ENCODE measurements around the gene SPATC1L.
A peak's percentile ranks its signal among the peaks of the same experiment; 100 is the strongest.
"Not testable (repeated sequence)": the region's sequence is repeated elsewhere in the genome, so short reads cannot be mapped to it uniquely, and the experiment has no call there.

Gene SPATC1L

DNA sequence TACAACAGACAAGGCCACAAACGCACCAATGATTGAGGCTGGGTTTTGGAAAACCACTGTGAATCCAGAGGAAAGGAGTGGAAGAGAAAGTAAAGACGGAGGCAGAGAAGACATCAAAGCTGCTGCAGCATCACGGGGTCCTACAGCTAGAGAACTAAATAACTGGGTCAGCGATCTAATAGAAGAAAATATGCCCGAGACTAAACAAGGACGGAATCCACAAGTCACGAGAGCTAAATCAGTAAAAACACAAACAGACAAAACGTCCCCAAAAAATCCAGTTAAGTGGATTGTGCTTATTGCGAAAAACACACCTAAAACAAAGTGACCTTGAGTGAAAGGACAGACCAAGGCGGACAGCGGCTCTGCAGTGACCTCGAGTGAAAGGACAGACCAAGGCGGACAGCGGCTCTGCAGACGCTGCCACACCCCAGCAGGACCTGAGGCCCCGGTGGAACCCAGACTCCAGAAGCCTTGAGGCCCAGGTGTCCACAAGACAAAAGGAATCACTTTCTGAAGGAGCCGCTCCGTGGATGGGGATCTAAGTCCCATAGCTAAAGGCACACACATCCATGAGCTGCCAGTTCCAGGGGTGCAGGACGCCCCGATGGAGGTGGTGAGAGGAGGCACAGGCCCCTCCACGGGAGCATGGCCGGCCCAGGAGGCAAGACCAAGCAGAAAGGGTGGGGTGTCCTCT is 34.9 kb downstream of the SPATC1L start:
- no peak for DNase-seq

DNA sequence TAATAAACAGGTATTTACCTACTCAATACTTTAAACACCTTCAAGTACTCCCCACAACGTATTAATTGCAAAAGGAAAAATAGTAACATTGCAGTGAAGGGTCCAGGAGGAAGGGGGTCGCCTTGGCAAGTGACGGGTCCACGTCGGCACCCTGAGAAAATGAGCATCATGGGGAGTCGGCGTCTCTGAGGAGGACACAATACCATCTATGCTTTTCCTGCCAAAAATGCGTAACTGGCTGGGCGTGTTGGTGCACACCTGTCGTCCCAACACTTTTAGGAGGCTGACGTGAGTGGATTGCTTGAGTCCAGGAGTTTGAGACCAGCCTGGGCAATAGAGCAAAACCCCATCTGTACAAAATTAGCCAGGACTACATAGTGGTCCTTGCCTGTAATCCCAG is 36.2 kb downstream of the SPATC1L start:
- no peak for DNase-seq

DNA sequence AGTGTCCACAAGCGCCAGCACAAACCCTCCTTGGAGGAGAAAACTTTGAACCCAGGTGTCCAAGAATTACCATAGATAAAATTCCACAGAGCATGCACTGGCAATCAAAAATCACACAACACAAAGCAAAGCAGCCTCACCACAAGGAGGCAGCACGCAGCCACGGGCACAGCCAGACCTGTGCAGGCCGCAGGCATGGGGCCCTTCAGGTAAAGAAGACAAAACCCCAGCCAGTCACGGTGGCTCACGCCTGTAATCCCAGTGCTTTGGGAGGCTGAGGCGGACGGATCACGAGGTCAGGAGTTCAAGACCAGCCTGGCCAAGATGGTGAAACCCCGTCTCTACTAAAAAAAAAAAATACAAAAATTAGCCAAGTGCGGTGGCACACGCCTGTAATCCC is 36.8 kb downstream of the SPATC1L start:
- peak; percentile 4 for DNase-seq

DNA sequence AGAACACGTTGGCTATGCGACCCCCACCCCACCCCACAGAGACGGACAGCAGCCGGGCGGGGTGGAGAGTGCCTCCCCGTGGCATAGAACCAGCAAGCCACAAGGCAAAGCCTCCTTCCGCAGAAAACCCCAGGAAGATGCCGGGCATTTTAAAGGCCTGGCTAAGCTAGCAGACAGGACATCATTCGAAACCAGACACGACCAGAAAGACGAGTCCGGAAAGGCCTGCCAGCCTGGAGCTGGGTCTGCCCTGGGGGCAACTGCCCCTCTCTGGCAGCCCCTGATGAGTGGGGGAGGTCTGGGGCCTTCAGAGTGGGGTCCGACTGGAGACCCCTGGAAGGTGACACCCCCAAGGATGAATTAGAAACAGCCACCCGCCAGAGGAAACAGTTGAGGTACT is 37.4 kb downstream of the SPATC1L start:
- DNase-seq: no peak

DNA sequence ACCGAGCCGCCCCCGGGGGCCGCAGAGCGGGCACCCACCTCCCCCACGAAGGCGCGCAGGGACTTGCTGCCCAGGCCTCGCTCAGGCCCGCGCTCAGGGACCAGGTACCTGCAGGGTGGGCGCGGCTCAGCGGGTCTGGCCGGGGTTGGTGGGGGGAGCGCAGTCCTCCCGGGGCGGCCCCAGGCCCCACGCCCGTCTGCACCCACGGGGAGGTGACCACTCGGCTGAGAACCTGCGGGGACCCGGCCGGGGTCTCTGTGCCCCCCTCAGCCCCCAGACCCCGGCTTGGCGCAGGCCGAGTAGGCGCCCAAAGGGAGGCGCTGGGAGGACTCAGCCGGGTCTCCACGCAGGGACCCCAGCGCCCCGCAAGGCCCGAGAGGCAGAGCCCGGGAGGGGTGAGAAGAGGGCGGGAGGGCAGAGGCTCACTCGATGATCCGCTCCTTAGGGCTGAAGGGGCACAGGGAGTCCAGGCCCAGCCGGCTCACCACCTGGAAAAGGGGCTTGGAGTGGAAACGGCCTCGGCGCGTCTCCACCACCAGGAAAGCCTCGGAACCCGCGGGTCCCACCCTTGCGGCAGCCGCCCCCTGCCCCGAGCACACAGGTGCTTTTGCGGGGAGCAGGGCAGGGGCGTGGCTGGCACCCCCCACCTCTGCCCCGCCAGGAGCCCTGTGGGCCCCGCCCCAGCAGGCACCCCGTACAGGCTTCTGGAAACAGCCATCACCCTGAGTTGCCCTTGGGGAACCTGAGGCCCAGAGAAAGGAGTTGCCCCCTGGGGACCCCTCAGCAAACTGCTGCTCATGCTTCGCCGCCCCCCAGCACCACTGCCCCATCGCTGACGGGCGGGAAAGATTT is 38.2 kb downstream of the SPATC1L start:
- DNase-seq: no peak

DNA sequence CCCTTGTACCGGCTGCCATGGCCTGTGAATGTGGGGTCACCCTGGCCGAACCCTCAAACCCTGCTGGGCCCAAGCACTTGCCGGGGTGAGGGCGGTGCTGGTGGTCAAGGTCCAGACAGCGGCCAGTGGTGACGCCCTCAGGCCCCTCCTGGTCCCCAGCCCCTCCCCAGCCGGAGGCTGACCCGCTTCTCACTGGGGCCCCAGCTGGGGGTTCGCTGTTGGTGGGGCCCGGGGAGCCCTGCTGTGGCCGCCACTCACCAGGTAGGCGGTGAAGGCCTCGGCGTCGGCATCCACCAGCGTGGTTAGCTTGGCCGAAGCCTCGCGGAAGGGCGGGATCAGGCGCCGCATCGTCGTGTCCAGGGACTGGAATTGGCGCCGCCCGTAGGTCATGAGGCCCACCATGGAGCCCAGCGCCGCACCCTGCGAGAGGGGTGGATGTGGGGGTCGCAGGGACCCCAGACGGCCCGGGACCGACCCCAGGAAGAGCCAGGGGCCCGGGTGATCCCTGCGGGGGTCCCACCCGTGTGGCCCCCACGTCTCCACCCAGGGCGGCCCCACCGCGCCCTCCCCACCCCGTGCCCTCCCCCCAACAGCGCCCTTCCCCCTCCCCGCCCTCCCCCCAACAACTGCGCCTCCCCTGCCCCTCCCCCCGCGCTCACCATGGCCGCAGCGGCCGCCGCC is 39.0 kb downstream of the SPATC1L start:
- no peak for DNase-seq

DNA sequence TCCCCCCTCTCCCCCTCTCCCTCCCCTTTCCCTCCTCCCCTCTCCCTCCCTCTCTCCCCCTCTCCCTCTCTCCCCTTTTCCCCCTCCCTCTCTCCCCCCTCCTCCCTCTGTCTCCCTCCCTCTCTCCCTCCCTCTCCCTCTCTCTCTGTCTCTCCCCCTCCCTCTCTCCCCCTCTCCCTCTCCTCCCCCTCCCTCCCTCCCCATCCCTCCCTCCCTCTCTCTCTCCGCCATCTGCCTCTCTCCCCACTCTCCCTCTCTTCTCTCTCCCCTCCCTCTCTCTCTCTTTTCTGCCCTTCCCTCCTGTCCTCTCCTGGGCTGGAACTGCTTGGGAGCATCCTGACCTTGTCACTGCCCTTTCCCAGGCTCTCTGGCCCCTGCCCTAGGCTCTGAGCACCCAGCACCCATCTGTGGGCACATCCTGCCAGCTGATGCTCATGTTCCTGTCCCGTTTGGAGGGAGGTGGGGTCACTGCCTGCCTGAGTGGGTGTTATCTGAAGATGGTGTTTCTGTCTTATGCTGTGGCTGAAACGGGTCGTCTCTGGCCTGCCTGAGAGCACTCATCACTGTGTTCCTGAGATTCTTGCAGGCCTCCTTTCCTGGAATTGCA is 39.7 kb downstream of the SPATC1L start:
- DNase-seq: peak; percentile 4

DNA sequence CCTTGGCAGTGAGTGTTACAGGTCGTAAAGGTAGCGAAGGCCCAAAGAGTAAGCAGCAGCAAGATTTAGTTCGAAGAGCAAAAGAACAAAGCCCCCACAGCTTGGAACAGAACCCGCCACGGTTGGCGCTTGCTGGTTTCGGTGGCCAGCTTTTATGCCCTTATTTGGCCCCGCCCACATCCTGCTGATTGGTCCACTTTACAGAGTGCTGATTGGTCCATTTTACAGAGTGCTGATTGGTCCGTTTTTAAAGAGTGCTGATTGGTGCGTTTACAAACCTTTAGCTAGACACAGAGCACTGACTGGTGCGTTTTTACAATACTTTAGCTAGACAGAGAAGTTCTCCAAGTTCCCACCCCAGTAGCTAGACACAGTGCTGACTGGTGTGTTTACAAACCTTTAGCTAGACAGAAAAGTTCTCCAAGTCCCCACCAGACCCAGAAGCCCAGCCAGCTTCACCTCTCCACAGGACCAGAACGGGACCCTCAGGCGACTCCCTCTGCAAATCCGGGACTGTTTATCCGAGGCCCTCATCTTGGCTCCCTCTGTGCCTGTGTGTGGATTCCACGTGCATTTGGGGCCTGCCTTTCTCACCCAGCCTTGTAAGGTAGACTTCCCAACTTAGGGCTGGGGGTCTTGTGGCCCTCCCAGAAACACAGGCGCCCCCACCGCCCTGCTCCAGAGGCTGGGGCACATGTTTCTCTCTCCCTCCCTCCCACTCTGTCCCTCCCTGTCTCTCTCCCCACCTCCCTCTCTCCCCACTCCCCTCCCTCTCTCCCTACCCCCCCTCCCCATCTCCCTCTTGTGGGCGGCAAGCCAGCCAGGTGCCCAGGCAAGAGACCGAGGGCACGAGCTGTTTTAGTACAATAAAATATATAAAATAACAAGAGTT is 41.4 kb downstream of the SPATC1L start:
- DNase-seq: no peak

DNA sequence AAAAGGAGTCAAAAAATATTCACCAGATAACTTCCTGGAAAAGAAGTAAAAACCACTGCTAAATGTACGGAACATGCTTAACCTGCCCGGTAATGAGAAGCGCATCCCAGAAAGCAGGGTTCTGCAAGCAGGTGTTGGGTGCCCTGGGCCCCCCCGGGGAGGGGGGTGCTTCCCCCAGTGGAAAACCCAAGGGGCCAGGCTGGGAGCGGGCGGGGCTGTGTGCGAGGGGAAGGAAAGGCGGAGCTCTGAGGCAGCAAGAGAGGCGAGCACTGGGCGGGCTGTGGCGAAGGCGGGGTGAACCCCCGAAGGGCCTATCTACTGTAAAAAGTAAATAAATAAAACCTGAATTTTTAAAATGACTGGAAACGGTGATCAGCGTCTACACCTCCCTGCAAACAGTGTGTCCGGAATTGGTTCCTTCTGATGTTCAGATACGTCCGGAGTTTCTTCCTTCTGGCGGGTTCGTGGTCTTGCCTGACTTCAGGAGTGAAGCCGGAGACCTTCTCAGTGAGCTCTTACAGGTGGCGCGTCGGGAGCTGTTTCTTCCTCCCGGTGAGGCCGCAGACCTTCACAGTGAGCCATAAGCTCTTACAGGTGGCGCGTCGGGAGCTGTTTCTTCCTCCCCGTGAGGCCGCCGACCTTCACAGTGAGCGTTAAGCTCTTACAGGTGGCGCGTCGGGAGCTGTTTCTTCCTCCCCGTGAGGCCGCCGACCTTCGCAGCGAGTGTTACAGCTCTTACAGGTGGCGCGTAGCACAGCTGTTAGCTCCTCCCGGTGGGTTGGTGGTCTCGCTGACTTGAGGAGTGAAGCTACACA is 42.3 kb downstream of the SPATC1L start:
- no peak for DNase-seq

DNA sequence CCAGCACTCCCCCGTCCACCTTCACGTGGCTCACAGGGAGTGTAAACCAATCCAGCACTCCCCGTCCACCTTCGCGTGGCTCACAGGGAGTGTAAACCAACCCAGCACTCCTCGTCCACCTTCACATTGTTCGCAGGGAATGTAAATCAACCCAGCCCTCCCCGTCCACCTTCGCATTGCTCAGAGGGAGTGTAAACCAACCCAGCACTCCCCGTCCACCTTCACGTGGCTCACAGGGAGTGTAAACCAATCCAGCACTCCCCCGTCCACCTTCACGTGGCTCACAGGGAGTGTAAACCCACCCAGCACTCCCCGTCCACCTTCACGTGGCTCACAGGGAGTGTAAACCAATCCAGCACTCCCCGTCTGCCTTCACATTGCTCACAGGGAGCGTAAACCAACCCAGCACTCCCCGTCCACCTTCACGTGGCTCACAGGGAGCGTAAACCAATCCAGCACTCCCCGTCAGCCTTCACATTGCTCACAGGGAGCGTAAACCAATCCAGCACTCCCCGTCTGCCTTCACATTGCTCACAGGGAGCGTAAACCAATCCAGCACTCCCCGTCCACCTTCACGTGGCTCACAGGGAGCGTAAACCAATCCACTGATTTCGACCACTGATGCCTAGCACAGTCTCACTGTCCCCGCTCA is 43.8 kb downstream of the SPATC1L start:
- DNase-seq: not testable (repeated sequence)

DNA sequence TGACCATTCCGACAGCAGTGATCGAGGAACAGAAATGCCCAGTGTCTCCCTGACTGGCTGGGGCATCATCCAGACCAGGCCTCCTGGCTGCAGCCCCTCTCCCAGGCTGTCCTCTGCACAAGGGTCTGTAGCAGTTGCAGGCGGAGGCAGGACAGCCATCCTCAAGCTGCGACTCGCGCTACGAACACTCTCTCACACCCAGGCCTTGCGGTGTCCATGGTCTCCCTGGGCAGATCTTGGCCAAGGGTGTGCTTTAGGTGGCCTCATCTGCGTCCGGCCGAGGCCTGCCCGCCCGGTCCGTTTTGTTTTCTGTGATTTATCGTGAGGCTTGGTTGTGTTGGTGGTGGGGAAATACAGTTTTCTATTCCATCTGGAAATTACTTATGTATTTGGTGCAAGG is 44.6 kb downstream of the SPATC1L start:
- no peak for DNase-seq

DNA sequence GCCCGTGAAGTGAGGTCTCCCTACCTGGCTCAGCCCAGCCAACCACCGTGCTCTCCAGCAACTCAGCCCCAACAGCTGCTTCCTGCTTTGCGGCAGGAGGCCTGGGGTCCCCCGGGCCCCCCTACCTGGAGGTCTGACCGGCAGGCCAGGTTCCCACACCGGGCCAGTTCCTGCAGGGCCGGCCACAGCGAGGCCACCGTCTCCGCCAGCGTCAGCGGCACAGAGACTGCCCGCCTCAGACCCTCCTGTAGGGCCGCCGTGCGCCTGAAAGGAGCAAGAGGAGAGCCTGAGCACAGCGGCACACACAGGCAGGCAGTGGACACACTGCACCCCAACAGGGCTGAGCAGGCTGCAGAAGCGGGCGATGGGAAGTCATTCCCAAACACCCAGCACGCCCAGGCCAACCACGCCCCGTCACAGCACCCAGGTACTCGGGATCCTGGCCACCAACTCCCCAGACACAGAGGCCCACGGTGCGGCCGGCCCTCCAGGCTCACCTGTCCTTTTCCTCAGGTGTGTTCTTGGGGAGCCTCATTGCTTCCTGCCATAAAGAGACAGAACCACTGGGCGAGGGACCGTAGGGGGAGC is 45.8 kb downstream of the SPATC1L start:
- DNase-seq: no peak

DNA sequence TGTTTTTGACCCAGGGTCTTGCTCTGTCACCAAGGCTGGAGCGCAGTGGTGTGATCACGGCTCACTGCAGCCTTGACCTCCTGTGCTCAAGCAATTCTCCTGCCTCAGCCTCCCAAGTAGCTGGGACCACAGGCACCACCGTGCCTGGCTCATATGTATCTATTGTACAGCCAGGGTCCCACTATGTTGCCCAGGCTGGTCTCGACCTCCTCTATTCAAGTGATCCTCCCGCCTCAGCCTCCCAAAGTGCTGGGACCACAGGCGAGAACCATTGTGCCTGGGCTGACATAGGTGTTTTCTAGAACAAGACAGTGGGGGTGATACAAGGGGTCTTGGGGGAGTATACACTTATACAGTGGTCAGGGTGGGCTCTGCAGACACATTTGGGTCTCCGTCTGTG is 46.4 kb downstream of the SPATC1L start:
- no peak for DNase-seq

DNA sequence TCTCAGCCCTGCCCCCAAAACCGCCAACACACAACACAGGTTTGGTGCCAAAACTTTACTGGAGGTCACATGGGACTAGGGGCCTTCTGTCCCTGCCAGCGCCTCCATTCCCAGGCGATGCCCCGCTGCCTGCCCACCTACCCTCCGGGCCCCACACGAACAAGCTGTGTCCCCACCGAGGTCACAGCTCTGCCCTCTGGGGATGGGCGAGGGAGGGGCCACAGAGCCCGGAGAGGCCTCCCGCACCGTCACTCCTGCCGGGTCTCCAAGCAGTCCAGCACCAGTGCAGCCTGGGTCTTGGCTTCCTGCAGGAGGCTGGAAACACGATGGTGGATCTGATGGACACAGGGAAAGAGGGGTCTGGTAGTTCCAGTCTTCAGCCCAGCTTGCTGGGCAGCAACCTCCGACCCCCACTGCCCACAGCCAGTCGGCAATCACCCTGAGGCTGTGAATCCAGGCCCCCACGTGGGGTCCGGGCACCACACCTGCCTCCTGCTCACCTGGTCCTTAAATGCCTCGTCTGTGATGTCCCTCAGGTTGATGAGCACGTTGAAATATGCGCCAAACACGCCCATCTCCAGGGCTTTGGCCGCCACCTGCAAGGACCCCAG is 47.4 kb downstream of the SPATC1L start:
- no peak for DNase-seq

DNA sequence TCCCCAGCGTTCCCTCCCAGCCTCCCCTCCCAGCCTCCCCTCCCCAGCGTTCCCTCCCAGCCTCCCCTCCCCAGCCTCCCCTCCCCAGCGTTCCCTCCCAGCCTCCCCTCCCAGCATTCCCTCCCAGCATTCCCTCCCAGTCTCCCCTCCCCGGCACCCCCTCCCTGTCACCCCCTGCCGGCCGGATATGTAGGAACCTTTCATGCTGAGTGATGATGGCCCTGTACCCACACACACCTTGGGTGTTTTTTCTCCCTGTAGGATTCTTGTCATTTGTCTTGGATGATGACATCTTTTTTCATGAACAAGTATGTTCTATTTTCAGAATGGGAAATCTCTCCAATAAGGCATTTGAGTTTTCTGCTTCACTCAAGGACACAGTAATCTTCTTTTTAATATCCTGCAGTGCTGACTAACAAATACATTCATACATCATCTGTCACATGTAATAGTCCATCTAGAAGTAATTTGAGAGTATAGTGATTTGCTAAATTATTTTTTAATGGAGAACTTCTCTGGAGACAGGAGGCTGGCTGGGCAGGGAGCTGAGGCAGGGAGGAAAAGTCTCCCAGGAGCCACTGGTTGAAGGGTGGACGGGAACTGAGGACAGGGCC is 48.4 kb downstream of the SPATC1L start:
- no peak for DNase-seq

DNA sequence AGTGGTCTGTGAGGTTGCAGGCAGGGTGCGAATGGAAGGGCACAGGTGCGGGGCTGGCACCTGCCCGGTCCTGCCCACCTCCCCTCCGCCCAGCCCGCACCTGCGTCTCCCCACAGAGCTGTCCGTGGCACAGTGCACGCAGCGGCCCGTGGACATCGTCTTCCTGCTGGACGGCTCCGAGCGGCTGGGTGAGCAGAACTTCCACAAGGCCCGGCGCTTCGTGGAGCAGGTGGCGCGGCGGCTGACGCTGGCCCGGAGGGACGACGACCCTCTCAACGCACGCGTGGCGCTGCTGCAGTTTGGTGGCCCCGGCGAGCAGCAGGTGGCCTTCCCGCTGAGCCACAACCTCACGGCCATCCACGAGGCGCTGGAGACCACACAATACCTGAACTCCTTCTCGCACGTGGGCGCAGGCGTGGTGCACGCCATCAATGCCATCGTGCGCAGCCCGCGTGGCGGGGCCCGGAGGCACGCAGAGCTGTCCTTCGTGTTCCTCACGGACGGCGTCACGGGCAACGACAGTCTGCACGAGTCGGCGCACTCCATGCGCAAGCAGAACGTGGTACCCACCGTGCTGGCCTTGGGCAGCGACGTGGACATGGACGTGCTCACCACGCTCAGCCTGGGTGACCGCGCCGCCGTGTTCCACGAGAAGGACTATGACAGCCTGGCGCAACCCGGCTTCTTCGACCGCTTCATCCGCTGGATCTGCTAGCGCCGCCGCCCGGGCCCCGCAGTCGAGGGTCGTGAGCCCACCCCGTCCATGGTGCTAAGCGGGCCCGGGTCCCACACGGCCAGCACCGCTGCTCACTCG is 52.2 kb downstream of the SPATC1L start:
- DNase-seq: no peak

DNA sequence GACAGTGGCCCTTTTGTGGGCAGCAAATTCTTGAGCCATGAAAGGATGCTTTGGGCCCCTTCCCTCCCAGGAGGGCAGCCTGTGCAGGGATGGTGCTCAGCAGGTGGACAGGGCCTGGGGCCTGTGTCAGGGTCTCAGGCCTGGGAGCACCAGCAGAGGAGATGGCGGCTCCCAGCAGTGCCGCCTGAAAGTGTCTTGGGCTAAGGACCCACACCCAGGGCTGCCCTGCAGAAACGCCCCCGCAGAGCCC is 52.7 kb downstream of the SPATC1L start:
- no peak for DNase-seq

DNA sequence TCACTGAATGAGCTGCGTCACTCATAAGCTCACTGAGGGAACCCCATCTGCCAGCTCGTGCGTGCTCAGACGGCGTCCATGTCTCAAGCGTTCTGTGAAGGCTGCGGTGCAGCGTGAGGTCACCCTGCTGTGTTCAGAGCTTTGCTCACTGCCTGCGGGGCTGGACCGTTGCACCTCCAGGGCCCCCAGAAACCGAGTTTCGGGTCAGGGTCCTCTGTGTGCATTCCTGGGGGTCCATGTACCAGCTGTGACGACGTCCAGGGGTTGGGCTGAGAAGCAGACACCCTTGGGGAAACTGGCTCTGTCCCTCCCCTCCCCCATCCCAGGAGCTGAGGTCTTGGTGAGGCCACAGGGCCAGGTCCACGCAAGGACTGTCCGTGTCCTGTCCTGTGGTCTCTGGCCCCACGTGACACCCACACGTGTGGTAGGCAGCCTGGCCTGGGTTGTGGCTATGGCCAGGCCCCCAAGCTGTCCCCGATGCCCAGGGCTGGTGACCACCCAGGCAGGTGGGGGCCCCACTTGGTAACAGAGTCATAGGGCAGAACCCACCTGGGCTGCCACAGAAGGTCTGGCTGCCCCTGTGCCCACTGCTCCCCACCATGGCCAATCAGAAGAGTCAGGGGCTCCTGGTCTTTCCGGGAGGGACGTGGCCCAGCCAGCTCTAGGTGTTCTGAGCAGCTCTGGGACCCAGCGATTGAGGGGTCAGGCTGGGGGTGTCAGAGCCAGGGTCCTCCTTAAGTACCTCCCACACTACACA is 53.2 kb downstream of the SPATC1L start:
- DNase-seq: no peak
